PC-9 (cell line): ENCODE results near the gene DYNC1H1.

Experiments
- CTCF ChIP-seq: fragments of 200-600 bp; sonication (generic); conservative IDR thresholded peaks from 2 replicates; pipeline ENCODE4 v1.6.1; 2017; ENCODE audit warnings: mixed run types, antibody characterized with exemption, mild to moderate bottlenecking, moderate library complexity
- EZH2 ChIP-seq: fragments of 200-600 bp; sonication (generic); IDR thresholded peaks from 2 replicates; pipeline ENCODE4 v1.8.0; 2017; ENCODE audit warnings: antibody characterized with exemption, low read depth

DNA sequence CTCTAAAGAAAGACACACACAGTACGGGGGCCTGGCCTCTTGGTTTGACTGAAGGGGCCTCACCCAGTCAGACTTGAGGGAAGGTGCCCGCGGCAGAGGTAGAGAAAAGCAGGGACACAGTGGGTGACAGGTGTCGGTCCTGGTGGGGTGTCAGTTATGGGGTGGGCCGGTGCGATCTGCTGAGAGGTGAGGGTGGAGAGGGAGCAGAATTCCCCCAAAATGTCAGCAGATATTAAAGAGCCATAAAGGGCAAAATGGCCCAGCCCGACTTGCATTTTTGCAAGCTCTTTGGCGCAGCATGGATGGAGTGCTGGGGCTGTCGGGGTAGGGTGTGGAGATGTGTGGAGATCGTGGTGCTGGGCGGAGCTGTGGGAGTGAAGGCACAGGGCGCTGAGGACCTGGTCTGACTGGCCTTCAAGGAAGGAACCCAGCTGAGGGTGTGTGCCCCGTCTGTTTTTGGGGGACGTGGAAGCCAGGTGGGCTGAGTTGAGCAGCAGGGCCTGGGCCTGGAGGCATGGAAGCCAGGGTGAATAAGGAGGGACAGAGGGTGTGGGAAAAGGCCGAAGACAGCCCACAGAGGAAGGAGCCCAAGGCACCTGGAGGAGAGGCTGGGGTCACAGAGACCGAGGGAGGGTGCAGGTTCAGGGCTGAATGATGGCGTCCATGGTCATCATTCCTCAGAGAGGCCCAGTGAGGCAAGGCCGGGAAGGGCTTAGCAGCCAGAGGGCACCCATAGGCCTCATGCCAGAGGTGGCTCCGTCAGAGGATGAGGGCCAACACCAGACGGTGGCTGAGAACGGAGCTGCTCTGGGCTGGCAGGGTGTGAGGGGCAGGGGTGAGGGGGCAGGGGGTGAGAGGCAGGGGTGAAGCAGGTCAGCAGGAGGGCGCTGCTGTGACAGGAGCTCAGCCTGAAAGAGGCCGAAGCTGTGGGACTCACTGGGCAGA lies 48.2 kb upstream of the DYNC1H1 start:
- TF ChIP-seq CTCF (no peak), EZH2 (no peak)
